Mucosa of descending colon (tissue), 3 donors: ENCODE data around the gene ESPL1. TPM values are rescaled to one million over a fixed set of nuclear protein-coding genes. Genes with fewer than 3 reads are reported as not detected.

ENCODE experiments used
- ATAC-seq: fragments of 200-7000 bp; cut with Tn5 transposase; one replicate; pipeline ENCODE4 v1.9.1; 2020; ENCODE audit warnings: mild to moderate bottlenecking, moderate library complexity
- DNase-seq, 3 donors: peaks; one replicate each; pipeline ENCODE4 v3.0.0-alpha.2; 2020
- H3K36me3 ChIP-seq: fragments of 200-600 bp; one replicate; pipeline ENCODE4 v1.8.0; 2021; ENCODE audit warnings: low read depth, mild to moderate bottlenecking
- H3K4me1 ChIP-seq: fragments of 200-600 bp; one replicate; pipeline ENCODE4 v1.8.0; 2021; ENCODE audit warnings: low read depth, mild to moderate bottlenecking
- H3K4me3 ChIP-seq: fragments of 200-600 bp; one replicate; pipeline ENCODE4 v1.8.0; 2021; ENCODE audit warnings: mild to moderate bottlenecking
- H3K9me3 ChIP-seq: fragments of 200-600 bp; one replicate; pipeline ENCODE4 v1.8.0; 2021; ENCODE audit warnings: mild to moderate bottlenecking
- CTCF ChIP-seq: fragments of 200-600 bp; IDR thresholded peaks from one replicate; pipeline ENCODE4 v1.8.0; 2022; ENCODE audit warnings: antibody characterized with exemption, mild to moderate bottlenecking
- intact Hi-C, 2 donors: fragments of 100-400 bp; cut with DNase I in 1 of 2; cut with micrococcal nuclease in 1 of 2; formaldehyde crosslinking; loops; one replicate each; pipeline versions ENCODE4 v1.11.0 to v1.11.1; 2022; cut with DNase I, micrococcal nuclease
- long read RNA-seq, 2 donors: library from polyadenylated mRNA; unstranded; transcript quantifications; one replicate each; pipeline ENCODE4 v2.0.0, GENCODE V29; 2019 to 2021
- total RNA-seq, 3 donors: library from RNA; stranded (reverse); fragmentation: NEBNext Ultra II Directional in 2 of 3; extraction: Animal tissue kit (Norgen Biotek cat#: 25700) in 2 of 3; gene quantifications; one replicate each; pipeline versions ENCODE4 v1.2.1 to v1.2.4, GENCODE V29; 2021 to 2023
- donor health status: DM: no; HTN: no; CAD: no; lungs with moderate emphysema.
- donor health status: DM: no; HTN: no; CAD: no.
- donor health status: DM: no; HTN: yes; CAD: no.

ESPL1 gene
- 10 to 100 TPM in 1 of 3 donors, 1 to 10 TPM in 2; 4.5 to 13.1 (median 5.8) TPM for total RNA-seq
- long read RNA-seq, donor 1, partial matches to known transcripts, result 3 of 3 reads
- long read RNA-seq, donor 1, other reads (novel, unspliced or antisense), result 0 of 3 reads
- long read RNA-seq, donor 2, result 0 reads

GRCh38 chr12:53267999-53268629 is at the start of gene ESPL1:
ESPL1 (plus strand) TSS chr12:53268299; CDS start chr12:53268767, 468 bp downstream.
- peak; percentile 23 for TF ChIP-seq CTCF
- ATAC-seq (peak; percentile 93), DNase-seq (peak; percentile 77 to 82 (median 81))
- Histone ChIP-seq H3K36me3 (no peaks in the 10 kb centered on the region), H3K4me3 (peak within 1 kb of the TSS; percentile 24), H3K4me1 (peaks cover 6% of the 10 kb centered on the region), H3K9me3 (no peaks in the 10 kb centered on the region)
- intact Hi-C loops, result no loop called here

- peak in 2 of 3 donors; percentile 50 to 62 for DNase-seq
- H3K4me1 ChIP-seq, result peaks cover 51% of the 10 kb centered on the region
Observed at GRCh38 chr12:53218551-53219291, 49.4 kb upstream of the ESPL1 start.

DNA sequence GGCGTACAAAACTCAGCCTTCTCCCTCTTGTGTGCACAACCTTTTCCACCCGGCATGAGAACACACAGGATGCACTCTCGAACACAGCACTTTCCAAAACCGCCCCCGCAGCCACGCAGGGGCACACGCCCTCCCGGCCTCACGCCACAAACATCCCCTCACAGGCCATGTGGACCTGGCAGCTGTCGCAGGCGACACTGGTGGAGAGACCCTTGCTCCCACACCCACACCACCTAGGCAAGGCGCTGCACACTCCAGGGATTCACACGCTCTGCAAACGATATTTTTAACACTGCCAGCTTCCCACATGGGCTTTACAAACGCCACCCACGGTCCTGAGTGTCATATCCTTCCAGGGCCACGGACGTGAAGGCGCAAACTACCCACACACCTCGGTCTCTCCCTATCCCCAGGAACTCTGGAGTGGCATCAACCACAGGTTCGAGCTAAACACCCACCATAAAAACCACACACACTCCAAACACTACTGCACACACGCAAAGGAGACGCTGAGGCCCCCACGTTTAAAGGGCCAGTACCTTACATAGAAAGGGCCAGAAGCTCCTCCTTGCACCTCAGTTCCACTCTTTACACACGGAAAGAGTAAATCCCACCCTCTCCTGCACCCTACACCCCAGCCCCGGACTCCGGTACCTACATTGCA is 48.7 kb upstream of the ESPL1 start:
- ATAC-seq (no peak), DNase-seq (peak; percentile 58 to 77 (median 70))
- intact Hi-C loops, result no loop called here
- TF ChIP-seq CTCF, result no peak
- Histone ChIP-seq H3K4me1 (peaks cover 58% of the 10 kb centered on the region), H3K4me3 (peak overlapping the region; percentile 40), H3K36me3 (no peaks in the 10 kb centered on the region), H3K9me3 (no peaks in the 10 kb centered on the region)

More at GRCh38 chr12:53218551-53219291, 49.4 kb upstream of the ESPL1 start:
- intact Hi-C loops, result no loop called here
- Histone ChIP-seq H3K9me3 (no peaks in the 10 kb centered on the region), H3K36me3 (no peaks in the 10 kb centered on the region), H3K4me3 (no peak overlapping the region)
- ATAC-seq, result no peak
- TF ChIP-seq CTCF, result no peak

DNA sequence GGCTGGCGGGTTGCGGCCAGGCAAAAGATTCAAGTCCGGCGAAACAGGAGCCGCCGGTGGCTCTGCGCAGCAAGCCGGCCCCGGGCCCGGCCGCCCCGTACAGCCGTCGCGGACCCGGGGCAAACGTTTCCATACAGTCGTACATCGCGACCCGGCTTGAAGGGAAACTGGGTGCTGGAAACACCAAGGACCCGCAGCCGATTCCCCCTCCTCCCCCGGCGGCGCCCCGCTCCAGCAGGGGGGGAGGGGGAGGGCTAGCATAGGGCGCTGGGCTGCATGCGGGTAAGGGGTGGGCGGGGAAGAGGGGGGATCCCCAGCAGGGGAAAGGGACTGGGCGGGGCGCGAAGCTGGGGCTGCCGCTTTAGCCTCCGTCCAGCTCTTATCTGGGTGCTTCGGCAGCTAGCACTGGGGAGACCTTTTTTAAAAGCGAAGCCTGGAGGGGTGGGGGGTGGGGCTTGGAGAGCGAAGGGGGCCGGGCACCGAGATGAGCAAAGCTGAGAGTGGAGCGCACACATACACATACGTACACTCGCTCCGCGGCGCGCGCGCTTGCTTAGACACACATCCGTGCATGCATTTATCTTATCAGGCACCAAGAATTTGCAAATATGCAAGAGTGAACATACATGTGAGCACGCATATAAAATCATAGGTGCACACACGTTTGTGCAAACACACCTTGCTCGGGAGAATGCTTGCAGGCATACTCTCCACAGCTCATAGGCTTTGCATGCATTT is 48.0 kb upstream of the ESPL1 start:
- H3K36me3 ChIP-seq, result no peaks in the 10 kb centered on the region
- peak overlapping the region; percentile 40 for H3K4me3 ChIP-seq
- peak; percentile 81 to 91 (median 86) for DNase-seq
- H3K9me3 ChIP-seq, result no peaks in the 10 kb centered on the region
- TF ChIP-seq CTCF, result no peak
- H3K4me1 ChIP-seq, result peaks cover 65% of the 10 kb centered on the region
- intact Hi-C loops, result no loop called here
- ATAC-seq, result peak; percentile 43

GRCh38 chr12:53220694-53221202 is 47.4 kb upstream of the ESPL1 start:
- H3K9me3 ChIP-seq, result no peaks in the 10 kb centered on the region
- no peaks in the 10 kb centered on the region for H3K36me3 ChIP-seq
- no peak for TF ChIP-seq CTCF
- ATAC-seq (peak; percentile 78), DNase-seq (peak; percentile 92 to 95 (median 94))
- intact Hi-C loops, result no loop called here
- H3K4me1 ChIP-seq, result peaks cover 66% of the 10 kb centered on the region
- H3K4me3 ChIP-seq, result peak overlapping the region; percentile 7
